Vagina (tissue), 2 donors: Measurements from ENCODE around the gene ADAM8.

Source experiments
- CTCF ChIP-seq, 3 experiments: fragments of 450-650 bp in 2 of 3; fragments of 200-600 bp in 1 of 3; sonication (generic) in 1 of 3; IDR thresholded peaks; one replicate each; pipeline ENCODE4 v1.5.1; 2017 to 2019; ENCODE audit warnings: antibody characterized with exemption in 3 of 3, mild to moderate bottlenecking in 2 of 3, moderate library complexity in 2 of 3
- POLR2A ChIP-seq, 2 donors: fragments of 450-650 bp; IDR thresholded peaks; one replicate each; pipeline ENCODE4 v1.6.1; 2017; ENCODE audit warnings: antibody characterized with exemption in 2 of 2, mild to moderate bottlenecking in 2 of 2, moderate library complexity in 2 of 2
- POLR2AphosphoS5 ChIP-seq, 2 donors: sonication (generic); formaldehyde crosslinking; IDR thresholded peaks; one replicate each; pipeline ENCODE4 v1.9.0; 2017; ENCODE audit warnings: antibody characterized with exemption in 2 of 2, mild to moderate bottlenecking in 2 of 2, low read depth in 1 of 2; ENCODE audit not compliant: insufficient read depth in 1 of 2

DNA sequence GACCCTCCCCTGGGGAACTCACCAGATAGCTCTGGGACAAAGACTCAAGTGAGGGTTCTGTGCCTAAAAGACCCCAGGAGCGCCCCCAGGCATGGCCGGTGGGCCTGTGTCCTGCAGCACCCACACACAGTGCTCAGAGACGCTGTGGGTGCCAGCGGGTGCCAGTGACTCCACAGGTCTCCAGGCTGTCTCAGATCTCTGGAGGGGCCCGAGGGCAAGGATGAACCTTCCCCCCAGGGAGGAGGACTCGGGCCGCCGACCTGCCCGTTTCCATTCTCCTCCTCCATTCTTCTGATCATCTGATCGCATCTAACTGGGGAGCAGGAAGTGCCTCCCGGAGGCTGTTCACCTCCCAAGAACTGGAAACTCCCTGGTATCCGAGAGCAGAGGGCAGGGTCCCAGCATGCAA lies 980 bp downstream of the ADAM8 start:
- TF ChIP-seq POLR2A (IDR thresholded peaks at IDR 0.05), result no peak
- no peak for TF ChIP-seq CTCF (IDR thresholded peaks at IDR 0.05)
- TF ChIP-seq POLR2AphosphoS5 (IDR thresholded peaks at IDR 0.05; ENCODE audit: insufficient read depth in 1 of 2, low read depth in 1 of 2), result no peak
